ENCODE results near the gene NEDD8. TPM values are rescaled to one million over a fixed set of nuclear protein-coding genes. Genes with fewer than 3 reads are reported as not detected.

Gene NEDD8
- total RNA-seq, 4 donors from 2014 or later = 42.2 to 113 (median 69.9) TPM

- H3K4me1 ChIP-seq = no peaks in the 10 kb centered on the region
- intact Hi-C loops (cut with DNase I; ENCODE audit: low total_unique reads) (no loop called here), in situ Hi-C loops (cut with MboI; ENCODE audit: low pct_ligation_motif_present in 1 of 4, low pct_unique_long_range_greater_than_20kb in 1 of 4, low sequenced_read_pairs in 3 of 4) (no loop called here)
- no peaks in the 10 kb centered on the region for H3K27me3 ChIP-seq
- no peaks in the 10 kb centered on the region for H3K9me3 ChIP-seq
- no peak for TF ChIP-seq EP300 (IDR thresholded peaks at IDR 0.05; ENCODE audit: low read depth)
- TF ChIP-seq POLR2AphosphoS5 (IDR thresholded peaks at IDR 0.05) = no peak
- no peak for TF ChIP-seq CTCF (IDR thresholded peaks at IDR 0.05)
- no peak for TF ChIP-seq POLR2A (IDR thresholded peaks at IDR 0.05)
- 85% methylated on average over 4 of the region's 4 CpGs; no CpG with 5 or more reads in 1 of the 2 donors for WGBS, 2 donors (ENCODE audit: low coverage in 1 of 2)
- DNase-seq = no peak
- H3K4me3 ChIP-seq = no peak overlapping the region
- no peaks in the 10 kb centered on the region for H3K36me3 ChIP-seq
- H3K27ac ChIP-seq = no peak overlapping the region
Measured at GRCh38 chr14:24256960-24257359, 24.8 kb upstream of the NEDD8 start.

- no peak for TF ChIP-seq CTCF (IDR thresholded peaks at IDR 0.05)
- no peak for TF ChIP-seq POLR2A (IDR thresholded peaks at IDR 0.05)
- no peak for TF ChIP-seq EP300 (IDR thresholded peaks at IDR 0.05; ENCODE audit: low read depth)
- no peak for TF ChIP-seq POLR2AphosphoS5 (IDR thresholded peaks at IDR 0.05)
Measured at GRCh38 chr14:24255931-24256711, 24.0 kb upstream of the NEDD8 start.

GRCh38 chr14:24255438-24255837 lies 23.3 kb upstream of the NEDD8 start:
- H3K27me3 ChIP-seq = no peaks in the 10 kb centered on the region
- WGBS, 2 donors (ENCODE audit: low coverage in 1 of 2) = 90 to 96% methylated on average over 2 to 8 of the region's 8 CpGs
- no peaks in the 10 kb centered on the region for H3K36me3 ChIP-seq
- TF ChIP-seq POLR2A (IDR thresholded peaks at IDR 0.05) = no peak
- no peak for TF ChIP-seq POLR2AphosphoS5 (IDR thresholded peaks at IDR 0.05)
- no peak for TF ChIP-seq EP300 (IDR thresholded peaks at IDR 0.05; ENCODE audit: low read depth)
- no peak for TF ChIP-seq CTCF (IDR thresholded peaks at IDR 0.05)
- H3K27ac ChIP-seq = no peak overlapping the region
- intact Hi-C loops (cut with DNase I; ENCODE audit: low total_unique reads) = no loop called here
- no peaks in the 10 kb centered on the region for H3K4me1 ChIP-seq
- no peak for DNase-seq
- no peaks in the 10 kb centered on the region for H3K9me3 ChIP-seq
- in situ Hi-C loops (cut with MboI; ENCODE audit: low pct_ligation_motif_present in 1 of 4, low pct_unique_long_range_greater_than_20kb in 1 of 4, low sequenced_read_pairs in 3 of 4) = no loop called here
- no peak overlapping the region for H3K4me3 ChIP-seq

More at GRCh38 chr14:24255931-24256711, 24.0 kb upstream of the NEDD8 start:
- WGBS, 2 donors (ENCODE audit: low coverage in 1 of 2) = 96 to 97% methylated on average over 4 to 11 of the region's 12 CpGs
- intact Hi-C loops (cut with DNase I; ENCODE audit: low total_unique reads) (no loop called here), in situ Hi-C loops (cut with MboI; ENCODE audit: low pct_ligation_motif_present in 1 of 4, low pct_unique_long_range_greater_than_20kb in 1 of 4, low sequenced_read_pairs in 3 of 4) (no loop called here)
- no peak for DNase-seq
- Histone ChIP-seq H3K9me3 (no peaks in the 10 kb centered on the region), H3K27me3 (no peaks in the 10 kb centered on the region), H3K36me3 (no peaks in the 10 kb centered on the region), H3K27ac (no peak overlapping the region), H3K4me1 (no peaks in the 10 kb centered on the region), H3K4me3 (no peak overlapping the region)

DNA sequence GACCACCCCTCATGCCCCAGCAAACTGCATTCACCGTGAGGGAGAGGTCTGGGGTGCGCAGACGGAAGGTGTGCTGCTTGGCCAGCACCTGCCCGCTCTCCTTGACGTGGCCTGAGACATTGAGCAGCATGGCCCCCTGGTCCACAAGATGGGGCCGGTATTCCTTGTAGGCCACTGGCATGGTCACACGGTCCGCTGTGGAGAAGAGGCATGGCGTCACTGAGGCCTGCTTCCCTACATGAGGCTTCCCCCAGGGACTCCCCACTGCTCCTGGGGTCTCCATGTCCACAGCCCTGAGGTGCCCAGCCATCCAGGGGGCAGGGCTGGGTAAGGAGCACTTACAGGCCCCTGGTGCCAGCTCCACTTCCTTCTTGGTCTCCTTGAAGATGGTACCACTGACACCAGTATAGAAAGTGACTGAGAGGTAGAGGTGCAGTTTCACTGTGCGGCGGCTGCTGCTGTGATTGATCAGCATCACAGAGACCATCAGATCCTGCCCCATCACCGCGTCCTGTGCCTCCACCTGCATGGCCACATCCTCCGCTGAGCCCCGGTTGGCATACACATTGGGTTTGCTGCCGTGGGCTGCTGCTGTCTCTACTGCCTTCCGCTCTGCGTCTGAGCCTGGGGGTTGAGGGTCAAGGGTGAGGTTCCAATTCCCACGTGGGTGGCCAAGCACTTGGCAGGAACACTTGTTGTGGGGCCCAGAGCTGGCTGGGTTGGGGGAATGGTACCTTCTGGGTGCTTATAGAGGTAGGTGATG lies 22.6 kb upstream of the NEDD8 start:
- intact Hi-C loops (cut with DNase I; ENCODE audit: low total_unique reads) (no loop called here), in situ Hi-C loops (cut with MboI; ENCODE audit: low pct_ligation_motif_present in 1 of 4, low pct_unique_long_range_greater_than_20kb in 1 of 4, low sequenced_read_pairs in 3 of 4) (no loop called here)
- 93 to 100% methylated on average over 1 to 18 of the region's 19 CpGs for WGBS, 2 donors (ENCODE audit: low coverage in 1 of 2)
- no peaks in the 10 kb centered on the region for H3K9me3 ChIP-seq
- H3K27ac ChIP-seq = no peak overlapping the region
- no peaks in the 10 kb centered on the region for H3K4me1 ChIP-seq
- no peak for DNase-seq
- H3K36me3 ChIP-seq = no peaks in the 10 kb centered on the region
- TF ChIP-seq EP300 (IDR thresholded peaks at IDR 0.05; ENCODE audit: low read depth) = no peak
- no peak for TF ChIP-seq POLR2AphosphoS5 (IDR thresholded peaks at IDR 0.05)
- no peak for TF ChIP-seq POLR2A (IDR thresholded peaks at IDR 0.05)
- no peak overlapping the region for H3K4me3 ChIP-seq
- no peaks in the 10 kb centered on the region for H3K27me3 ChIP-seq

Data from transverse colon (tissue), 4 donors.